Stomach (tissue), 9 donors: ENCODE measurements around the gene SAMD5. TPM values are rescaled to one million over a fixed set of nuclear protein-coding genes. Genes with fewer than 3 reads are reported as not detected.

Experiments used
- DNase-seq, 2 donors: peaks; one replicate each; pipeline versions ENCODE4 v3.0.0 to v3.0.0-alpha.2; 2013 to 2019
- H3K27ac ChIP-seq, 5 donors: fragments of 200-600 bp in 4 of 5; sonication (generic) in 4 of 5; one replicate each; pipeline ENCODE4 v1.5.1; 2013 to 2019; ENCODE audit warnings: mild to moderate bottlenecking in 1 of 5, moderate library complexity in 1 of 5
- H3K27me3 ChIP-seq, 3 donors: fragments of 200-600 bp; sonication (generic); one replicate each; pipeline ENCODE4 v1.5.1; 2017 to 2019; ENCODE audit warnings: mixed run types in 1 of 3
- H3K36me3 ChIP-seq, 4 donors: fragments of 200-600 bp; sonication (generic); 1 replicate in 3 of 4; 2 replicates in 1 of 4; pipeline ENCODE4 v1.5.1; 2016 to 2019
- H3K4me1 ChIP-seq, 4 donors: fragments of 200-600 bp; sonication (generic); one replicate each; pipeline ENCODE4 v1.5.1; 2016 to 2019
- H3K4me3 ChIP-seq, 4 donors: fragments of 200-600 bp; sonication (generic) in 3 of 4; one replicate each; pipeline ENCODE4 v1.5.1; 2016 to 2019; ENCODE audit warnings: mild to moderate bottlenecking in 1 of 4
- H3K9me3 ChIP-seq, 4 donors: fragments of 200-600 bp; sonication (generic); one replicate each; pipeline ENCODE4 v1.5.1; 2016 to 2019
- EP300 ChIP-seq: sonication (generic); formaldehyde crosslinking; IDR thresholded peaks from one replicate; pipeline ENCODE4 v1.6.1; 2017; ENCODE audit warnings: antibody characterized with exemption
- POLR2A ChIP-seq, 4 donors: fragments of 450-650 bp; IDR thresholded peaks; one replicate each; pipeline ENCODE4 v1.6.1; 2016; ENCODE audit warnings: antibody characterized with exemption in 4 of 4, control low read depth in 2 of 4, mild to moderate bottlenecking in 1 of 4, moderate library complexity in 1 of 4
- POLR2AphosphoS5 ChIP-seq, 3 donors: sonication (generic); formaldehyde crosslinking; IDR thresholded peaks; one replicate each; pipeline ENCODE4 v1.6.1; 2016; ENCODE audit warnings: antibody characterized with exemption in 3 of 3
- WGBS, 5 donors: extraction: QIAGEN DNeasy Blood & Tissue Kit in 3 of 5; methylation state at CpG; one replicate each; pipeline versions ENCODE4 v1.1.5 to v1.1.7; 2013 to 2018; 5-methylcytosine and 5-hydroxymethylcytosine counted together
- intact Hi-C: fragments of 100-400 bp; cut with DNase I; formaldehyde crosslinking; loops from one replicate; pipeline ENCODE4 v1.15.1; 2023; ENCODE audit warnings: low total_unique reads
- polyA plus RNA-seq, 3 donors: library from polyadenylated mRNA; stranded (reverse); fragments of 200-250 nt; gene quantifications; one replicate each; pipeline ENCODE4 v1.2.3, GENCODE V29; 2013
- total RNA-seq, 5 donors: library from RNA; depleted of rRNA; stranded (reverse); fragments of >200 nt; gene quantifications; one replicate each; pipeline versions ENCODE4 v1.1.0 to v1.2.3, GENCODE V29; 2014 to 2016
- TF ChIP-seq, protein P1 (sequence below), 7 experiments: fragments of 450-650 bp in 4 of 7; fragments of 200-600 bp in 3 of 7; sonication (generic) in 3 of 7; IDR thresholded peaks; one replicate each; pipeline ENCODE4 v1.5.1; 2016 to 2019; ENCODE audit warnings: antibody characterized with exemption in 7 of 7, control low read depth in 2 of 7, mild to moderate bottlenecking in 1 of 7
- donor health status: healthy with polysubstance abuse.
- donor health status: Bipolar disorder and iron deficiency.
- donor health status: healthy.

The SAMD5 gene
- total and polyA plus RNA-seq, 8 donors = under 0.01 to 19.1 (median 4.0) TPM

DNA sequence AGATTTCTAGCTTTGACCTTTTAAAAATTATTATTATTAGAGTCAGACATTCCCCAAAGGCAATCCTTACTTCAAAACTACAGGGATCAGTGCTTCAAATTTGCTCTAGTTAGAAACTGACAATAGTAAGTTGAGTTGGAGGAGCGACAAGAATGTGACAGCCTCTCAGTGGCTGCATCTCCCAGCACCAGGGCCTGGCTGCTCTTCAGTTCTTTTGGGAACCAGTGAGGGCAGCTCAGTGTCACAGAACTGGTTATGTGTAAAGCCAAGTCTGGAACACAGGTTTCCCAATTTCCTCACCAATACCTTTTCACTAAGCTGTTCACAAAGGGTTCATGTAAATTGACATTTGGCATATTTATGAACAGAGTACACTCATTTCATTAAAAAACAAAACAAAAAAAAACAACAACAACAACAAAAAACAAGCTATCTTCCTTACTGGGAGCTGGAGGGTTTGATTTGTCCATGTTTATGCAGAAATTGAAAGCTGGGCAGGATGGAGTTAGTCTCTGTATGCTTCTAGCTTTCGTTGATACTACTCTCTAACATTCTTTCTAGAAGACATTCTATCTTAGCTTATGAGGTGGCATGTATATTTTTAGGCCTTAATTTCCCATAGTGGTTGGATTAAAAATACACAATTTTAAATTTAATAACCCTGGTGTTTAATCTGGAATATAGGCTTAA, 95.0 kb downstream of the SAMD5 start:
- Histone ChIP-seq H3K36me3 (no peaks in the 10 kb centered on the region), H3K4me1 (no peaks in the 10 kb centered on the region), H3K4me3 (no peak overlapping the region), H3K27me3 (no peaks in the 10 kb centered on the region), H3K27ac (no peak overlapping the region), H3K9me3 (no peaks in the 10 kb centered on the region)
- no peak for DNase-seq
- intact Hi-C loops = no loop called here
- TF ChIP-seq EP300 (no peak), POLR2A (IDR thresholded peaks at IDR 0.05) (no peak), POLR2AphosphoS5 (IDR thresholded peaks at IDR 0.05) (no peak)
- WGBS, 5 donors = 73 to 94% (median 89%) methylated on average over 2 of the region's 2 CpGs

DNA sequence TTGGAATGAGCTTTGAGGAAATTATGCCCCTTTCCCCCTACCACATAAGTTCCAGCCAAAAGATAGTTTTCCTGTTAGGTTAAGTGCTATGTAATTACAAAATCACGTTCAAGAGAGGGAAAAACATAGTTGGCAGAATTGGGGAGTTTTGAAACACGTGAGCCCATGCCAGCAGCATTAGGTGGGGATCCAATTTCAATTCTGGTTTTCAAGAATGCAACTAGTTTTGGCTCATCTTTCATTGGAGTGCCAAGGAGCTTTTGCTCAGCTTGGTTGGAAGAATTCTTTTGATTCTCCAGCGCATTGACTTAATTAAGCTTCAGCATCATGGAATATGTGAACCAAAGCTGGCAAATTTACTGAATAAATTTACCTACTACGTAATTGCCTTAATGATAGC, 95.9 kb downstream of the SAMD5 start:
- Histone ChIP-seq H3K9me3 (no peaks in the 10 kb centered on the region), H3K4me3 (no peak overlapping the region), H3K27me3 (no peaks in the 10 kb centered on the region), H3K36me3 (no peaks in the 10 kb centered on the region), H3K27ac (no peak overlapping the region), H3K4me1 (no peaks in the 10 kb centered on the region)
- TF ChIP-seq, protein P1, sequence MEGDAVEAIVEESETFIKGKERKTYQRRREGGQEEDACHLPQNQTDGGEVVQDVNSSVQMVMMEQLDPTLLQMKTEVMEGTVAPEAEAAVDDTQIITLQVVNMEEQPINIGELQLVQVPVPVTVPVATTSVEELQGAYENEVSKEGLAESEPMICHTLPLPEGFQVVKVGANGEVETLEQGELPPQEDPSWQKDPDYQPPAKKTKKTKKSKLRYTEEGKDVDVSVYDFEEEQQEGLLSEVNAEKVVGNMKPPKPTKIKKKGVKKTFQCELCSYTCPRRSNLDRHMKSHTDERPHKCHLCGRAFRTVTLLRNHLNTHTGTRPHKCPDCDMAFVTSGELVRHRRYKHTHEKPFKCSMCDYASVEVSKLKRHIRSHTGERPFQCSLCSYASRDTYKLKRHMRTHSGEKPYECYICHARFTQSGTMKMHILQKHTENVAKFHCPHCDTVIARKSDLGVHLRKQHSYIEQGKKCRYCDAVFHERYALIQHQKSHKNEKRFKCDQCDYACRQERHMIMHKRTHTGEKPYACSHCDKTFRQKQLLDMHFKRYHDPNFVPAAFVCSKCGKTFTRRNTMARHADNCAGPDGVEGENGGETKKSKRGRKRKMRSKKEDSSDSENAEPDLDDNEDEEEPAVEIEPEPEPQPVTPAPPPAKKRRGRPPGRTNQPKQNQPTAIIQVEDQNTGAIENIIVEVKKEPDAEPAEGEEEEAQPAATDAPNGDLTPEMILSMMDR (IDR thresholded peaks at IDR 0.05) = no peak
- no peak for TF ChIP-seq EP300
- TF ChIP-seq POLR2AphosphoS5 (IDR thresholded peaks at IDR 0.05) = no peak
- no peak for DNase-seq
- intact Hi-C loops = no loop called here
- 76 to 88% (median 81%) methylated on average over 4 of the region's 4 CpGs for WGBS, 5 donors

DNA sequence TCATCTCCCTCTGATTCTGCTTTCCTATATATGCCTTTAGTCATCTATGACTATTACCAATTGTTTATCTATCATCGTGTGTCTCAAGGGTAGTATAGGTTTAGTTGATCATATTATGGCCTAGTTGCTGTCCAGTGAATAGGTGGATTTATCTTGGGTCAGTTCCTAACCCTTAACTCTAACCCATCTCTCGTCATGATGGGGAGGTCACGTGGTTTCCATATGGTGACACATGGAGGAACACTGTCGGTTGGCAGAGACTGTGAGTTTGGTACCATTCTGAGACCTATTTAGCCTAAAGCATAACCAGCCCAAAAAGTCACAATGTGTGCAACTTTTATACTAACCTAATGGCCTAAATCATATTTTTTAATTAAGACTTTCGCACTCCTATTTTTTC, 103.5 kb downstream of the SAMD5 start:
- WGBS, 5 donors = 91 to 99% (median 97%) methylated on average over 5 of the region's 5 CpGs

DNA sequence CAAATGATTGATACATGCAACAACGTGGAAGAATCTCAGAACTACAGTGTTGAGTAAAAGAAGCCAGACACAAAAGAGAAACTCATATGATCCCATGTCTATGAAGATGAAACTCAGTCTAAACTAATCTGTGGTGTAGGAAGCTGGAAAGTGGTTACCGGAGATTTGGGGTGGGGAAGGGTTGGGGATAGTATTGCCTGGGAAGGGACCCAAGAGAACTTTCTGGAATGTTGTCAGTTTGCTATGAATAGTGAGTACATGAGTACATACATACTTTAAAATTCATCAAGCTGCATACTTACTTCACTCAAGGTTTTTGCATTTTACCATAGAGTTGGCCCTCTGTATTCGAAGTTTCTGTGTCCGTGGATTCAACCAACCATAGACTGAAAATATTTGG, 106.0 kb downstream of the SAMD5 start:
- WGBS, 5 donors = 77 to 84% (median 82%) methylated on average over 4 of the region's 4 CpGs
- H3K4me1 ChIP-seq = no peaks in the 10 kb centered on the region
- DNase-seq = no peak
- no peaks in the 10 kb centered on the region for H3K27me3 ChIP-seq
- intact Hi-C loops = no loop called here
- TF ChIP-seq POLR2A (IDR thresholded peaks at IDR 0.05) (no peak), POLR2AphosphoS5 (IDR thresholded peaks at IDR 0.05) (no peak), EP300 (no peak)
- TF ChIP-seq, protein P1 (IDR thresholded peaks at IDR 0.05) = no peak
- H3K27ac ChIP-seq = no peak overlapping the region
- H3K9me3 ChIP-seq = no peaks in the 10 kb centered on the region
- H3K36me3 ChIP-seq = no peaks in the 10 kb centered on the region
- no peak overlapping the region for H3K4me3 ChIP-seq

More for the DNA sequence above, 103.5 kb downstream of the SAMD5 start:
- no peaks in the 10 kb centered on the region for H3K36me3 ChIP-seq
- no peaks in the 10 kb centered on the region for H3K4me1 ChIP-seq
- no peak overlapping the region for H3K27ac ChIP-seq
- no peak for DNase-seq
- no peaks in the 10 kb centered on the region for H3K27me3 ChIP-seq
- TF ChIP-seq POLR2AphosphoS5 (IDR thresholded peaks at IDR 0.05) = no peak
- TF ChIP-seq EP300 = no peak
- TF ChIP-seq, protein P1 (IDR thresholded peaks at IDR 0.05) = no peak
- no peak for TF ChIP-seq POLR2A (IDR thresholded peaks at IDR 0.05)
- intact Hi-C loops = no loop called here
- no peaks in the 10 kb centered on the region for H3K9me3 ChIP-seq
- no peak overlapping the region for H3K4me3 ChIP-seq
